ENCODE measurements around the gene AK9.

Gene AK9

DNA sequence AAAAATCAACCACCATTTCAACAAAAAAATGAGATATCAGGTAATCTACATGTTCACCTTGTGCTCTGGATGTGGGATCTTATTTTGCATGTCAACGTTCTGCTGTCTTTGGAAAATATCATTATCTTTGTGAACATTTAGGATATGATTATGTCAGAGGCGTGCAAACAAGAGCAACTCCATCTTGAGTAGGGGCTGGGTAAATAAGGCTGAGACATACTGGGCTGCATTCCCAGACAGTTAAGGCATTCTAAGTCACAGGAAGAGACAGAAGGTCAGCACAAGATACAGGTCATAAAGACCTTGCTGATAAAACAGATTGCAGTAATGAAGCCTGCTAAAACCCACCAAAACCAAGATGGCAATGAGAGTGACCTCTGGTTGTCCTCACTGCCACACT, 179.2 kb downstream of the AK9 start:
- TF ChIP-seq FOXP2 (optimal IDR thresholded peaks at IDR 0.05; ENCODE audit: control extremely low read depth, extremely low read length, insufficient read depth) (no peak), POLR2AphosphoS5 (IDR thresholded peaks at IDR 0.05; ENCODE audit: borderline replicate concordance, low read depth, low read length) (no peak), EZH2 (IDR thresholded peaks at IDR 0.05) (no peak)
- Histone ChIP-seq H3K36me3 (ENCODE audit: insufficient read depth, low read length) (no peaks in the 10 kb centered on the region), H3K9ac (ENCODE audit: insufficient read length) (no peak overlapping the region), H3K27ac (no peak overlapping the region), H3K9me3 (ENCODE audit: low read depth, low read length) (no peaks in the 10 kb centered on the region), H3K4me3 (no peak overlapping the region)
- DNase-seq (ENCODE audit: low read depth, low spot score): no peak

DNA sequence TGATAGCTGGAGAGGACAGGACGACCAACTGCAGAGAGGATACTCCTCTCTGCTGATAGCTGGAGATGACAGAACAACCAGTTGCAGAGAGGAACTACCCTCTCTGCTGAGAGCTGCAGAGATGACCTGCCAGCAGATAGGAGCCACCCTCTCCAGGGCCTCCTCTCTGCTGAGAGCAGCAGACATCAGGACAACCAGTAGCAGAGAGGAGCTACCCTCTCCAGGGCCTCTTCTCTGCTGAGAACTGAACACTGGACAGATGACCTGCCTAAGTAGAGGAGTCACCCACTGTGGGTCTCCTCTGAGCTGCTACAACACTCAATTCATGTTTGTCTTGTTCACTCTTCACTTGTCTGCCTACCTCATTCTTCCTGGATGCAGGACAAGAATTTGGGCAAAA, 180.6 kb downstream of the AK9 start:
- H3K36me3 ChIP-seq (ENCODE audit: insufficient read depth, low read length): no peaks in the 10 kb centered on the region
- no peak for DNase-seq (ENCODE audit: low read depth, low spot score)
- H3K9ac ChIP-seq (ENCODE audit: insufficient read length): no peak overlapping the region
- no peak overlapping the region for H3K4me3 ChIP-seq
- no peak overlapping the region for H3K27ac ChIP-seq
- no peak for TF ChIP-seq EZH2 (IDR thresholded peaks at IDR 0.05)
- no peak for TF ChIP-seq FOXP2 (optimal IDR thresholded peaks at IDR 0.05; ENCODE audit: control extremely low read depth, extremely low read length, insufficient read depth)
- no peak for TF ChIP-seq POLR2AphosphoS5 (IDR thresholded peaks at IDR 0.05; ENCODE audit: borderline replicate concordance, low read depth, low read length)
- H3K9me3 ChIP-seq (ENCODE audit: low read depth, low read length): no peaks in the 10 kb centered on the region

DNA sequence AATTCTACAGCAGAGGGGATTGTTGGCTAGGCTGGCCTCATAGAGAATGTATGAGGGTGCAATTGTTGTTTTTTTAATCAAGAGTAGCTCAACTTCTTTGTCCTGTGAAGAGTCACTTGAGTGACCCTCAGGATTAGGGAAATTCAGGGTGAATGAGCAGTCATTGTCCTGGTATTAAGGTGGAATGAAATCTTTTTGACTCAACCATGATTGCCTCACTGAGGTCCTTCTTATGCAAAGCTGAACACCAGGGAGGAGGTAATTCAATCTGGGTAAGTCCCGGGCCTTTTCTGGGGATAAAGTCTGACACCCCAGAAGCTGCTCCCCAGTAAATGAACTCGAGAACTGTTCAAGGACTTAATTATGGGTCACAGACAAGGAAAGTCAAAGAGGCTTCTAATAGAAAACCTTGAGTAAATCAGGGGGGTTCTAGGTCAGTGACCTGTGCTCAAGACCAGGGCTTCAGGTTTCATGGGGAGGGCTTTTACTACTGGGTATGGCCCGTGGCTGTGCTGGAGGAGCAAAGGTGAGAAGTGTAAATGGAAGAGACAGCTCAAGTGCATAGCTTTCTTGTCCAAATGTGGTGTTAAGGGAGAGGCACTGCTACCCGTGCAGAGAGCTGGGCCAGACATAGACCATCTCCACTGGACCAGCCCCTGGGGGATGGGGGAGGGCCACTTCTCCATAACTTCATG, 182.7 kb downstream of the AK9 start:
- H3K27ac ChIP-seq: no peak overlapping the region
- TF ChIP-seq EZH2 (IDR thresholded peaks at IDR 0.05) (no peak), FOXP2 (optimal IDR thresholded peaks at IDR 0.05; ENCODE audit: control extremely low read depth, extremely low read length, insufficient read depth) (no peak), POLR2AphosphoS5 (IDR thresholded peaks at IDR 0.05; ENCODE audit: borderline replicate concordance, low read depth, low read length) (no peak)
- H3K9ac ChIP-seq (ENCODE audit: insufficient read length): no peak overlapping the region
- H3K4me3 ChIP-seq: no peak overlapping the region
- no peaks in the 10 kb centered on the region for H3K9me3 ChIP-seq (ENCODE audit: low read depth, low read length)
- no peaks in the 10 kb centered on the region for H3K36me3 ChIP-seq (ENCODE audit: insufficient read depth, low read length)
- DNase-seq (ENCODE audit: low read depth, low spot score): no peak

DNA sequence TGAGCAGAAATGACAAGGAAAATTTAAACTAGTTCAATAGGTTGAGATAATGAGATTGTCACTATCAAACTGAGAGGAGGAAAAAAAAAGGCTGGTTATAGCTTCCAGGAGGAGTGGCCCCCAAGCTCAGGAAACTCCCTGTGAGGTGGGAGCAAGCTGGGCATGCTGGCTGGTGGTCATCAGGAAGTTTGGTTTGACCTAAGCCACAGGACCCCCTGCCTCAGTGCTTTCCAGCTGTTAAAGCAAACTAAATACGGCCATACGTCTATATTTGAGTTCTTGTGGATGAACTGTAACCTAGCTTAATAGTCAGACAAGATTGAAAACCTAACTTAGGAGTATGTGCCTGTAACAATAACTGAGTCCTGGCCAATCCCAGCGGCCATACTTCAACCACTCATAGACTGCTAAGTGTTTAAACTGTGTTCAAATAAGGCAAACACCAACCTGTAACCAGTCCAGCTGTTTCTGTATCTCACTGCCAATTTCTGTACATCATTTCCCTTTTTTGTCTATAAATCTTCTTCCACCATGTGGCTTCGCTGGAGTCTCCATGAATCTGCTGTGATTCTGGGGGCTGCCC, 183.4 kb downstream of the AK9 start:
- Histone ChIP-seq H3K9me3 (ENCODE audit: low read depth, low read length) (no peaks in the 10 kb centered on the region), H3K4me3 (no peak overlapping the region), H3K27ac (no peak overlapping the region), H3K9ac (ENCODE audit: insufficient read length) (no peak overlapping the region), H3K36me3 (ENCODE audit: insufficient read depth, low read length) (no peaks in the 10 kb centered on the region)
- TF ChIP-seq POLR2AphosphoS5 (IDR thresholded peaks at IDR 0.05; ENCODE audit: borderline replicate concordance, low read depth, low read length) (no peak), EZH2 (IDR thresholded peaks at IDR 0.05) (no peak), FOXP2 (optimal IDR thresholded peaks at IDR 0.05; ENCODE audit: control extremely low read depth, extremely low read length, insufficient read depth) (no peak)
- no peak for DNase-seq (ENCODE audit: low read depth, low spot score)

DNA sequence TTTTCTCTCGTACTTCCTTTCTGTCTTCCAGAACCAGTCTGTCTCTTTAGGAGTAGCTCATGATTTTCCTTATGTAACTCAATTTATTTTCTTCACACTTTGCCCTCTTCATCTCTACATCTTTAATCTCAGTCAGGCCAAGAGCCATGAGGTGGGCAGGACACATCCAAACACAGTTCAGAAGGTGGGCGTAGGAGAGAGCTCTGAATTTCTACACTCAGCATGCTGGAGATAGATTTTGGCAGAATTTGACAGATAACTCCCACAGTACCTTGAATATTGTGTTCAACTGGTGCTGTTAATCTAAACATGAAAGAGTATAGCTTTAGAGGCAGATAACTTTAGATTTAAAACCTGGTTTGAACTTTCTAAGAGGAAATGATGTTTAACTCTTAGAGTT, 184.2 kb downstream of the AK9 start:
- Histone ChIP-seq H3K9me3 (ENCODE audit: low read depth, low read length) (no peaks in the 10 kb centered on the region), H3K36me3 (ENCODE audit: insufficient read depth, low read length) (no peaks in the 10 kb centered on the region), H3K9ac (ENCODE audit: insufficient read length) (no peak overlapping the region), H3K27ac (no peak overlapping the region), H3K4me3 (no peak overlapping the region)
- DNase-seq (ENCODE audit: low read depth, low spot score): no peak
- TF ChIP-seq FOXP2 (optimal IDR thresholded peaks at IDR 0.05; ENCODE audit: control extremely low read depth, extremely low read length, insufficient read depth) (no peak), EZH2 (IDR thresholded peaks at IDR 0.05) (no peak), POLR2AphosphoS5 (IDR thresholded peaks at IDR 0.05; ENCODE audit: borderline replicate concordance, low read depth, low read length) (no peak)

DNA sequence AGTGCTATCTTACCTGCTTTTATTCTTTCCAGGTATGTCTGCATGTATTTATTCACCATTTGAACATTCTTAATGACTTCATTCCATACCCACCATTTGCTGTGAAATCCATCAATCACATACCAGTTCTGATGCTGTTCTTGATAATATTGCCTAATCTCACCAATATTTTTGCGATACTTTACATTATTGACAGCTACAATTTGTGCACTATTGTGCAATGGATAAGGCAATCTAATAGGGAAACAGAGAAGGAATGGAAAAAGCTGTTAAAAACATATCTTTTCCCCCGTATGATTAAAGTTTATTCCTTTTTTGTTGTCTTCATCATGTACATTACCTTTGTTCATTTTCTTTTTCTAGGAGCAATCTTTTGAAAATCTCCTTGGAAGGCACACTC, 184.7 kb downstream of the AK9 start:
- H3K36me3 ChIP-seq (ENCODE audit: insufficient read depth, low read length): no peaks in the 10 kb centered on the region
- DNase-seq (ENCODE audit: low read depth, low spot score): no peak
- H3K9ac ChIP-seq (ENCODE audit: insufficient read length): no peak overlapping the region
- TF ChIP-seq FOXP2 (optimal IDR thresholded peaks at IDR 0.05; ENCODE audit: control extremely low read depth, extremely low read length, insufficient read depth) (no peak), POLR2AphosphoS5 (IDR thresholded peaks at IDR 0.05; ENCODE audit: borderline replicate concordance, low read depth, low read length) (no peak), EZH2 (IDR thresholded peaks at IDR 0.05) (no peak)
- no peak overlapping the region for H3K27ac ChIP-seq
- no peaks in the 10 kb centered on the region for H3K9me3 ChIP-seq (ENCODE audit: low read depth, low read length)
- no peak overlapping the region for H3K4me3 ChIP-seq

DNA sequence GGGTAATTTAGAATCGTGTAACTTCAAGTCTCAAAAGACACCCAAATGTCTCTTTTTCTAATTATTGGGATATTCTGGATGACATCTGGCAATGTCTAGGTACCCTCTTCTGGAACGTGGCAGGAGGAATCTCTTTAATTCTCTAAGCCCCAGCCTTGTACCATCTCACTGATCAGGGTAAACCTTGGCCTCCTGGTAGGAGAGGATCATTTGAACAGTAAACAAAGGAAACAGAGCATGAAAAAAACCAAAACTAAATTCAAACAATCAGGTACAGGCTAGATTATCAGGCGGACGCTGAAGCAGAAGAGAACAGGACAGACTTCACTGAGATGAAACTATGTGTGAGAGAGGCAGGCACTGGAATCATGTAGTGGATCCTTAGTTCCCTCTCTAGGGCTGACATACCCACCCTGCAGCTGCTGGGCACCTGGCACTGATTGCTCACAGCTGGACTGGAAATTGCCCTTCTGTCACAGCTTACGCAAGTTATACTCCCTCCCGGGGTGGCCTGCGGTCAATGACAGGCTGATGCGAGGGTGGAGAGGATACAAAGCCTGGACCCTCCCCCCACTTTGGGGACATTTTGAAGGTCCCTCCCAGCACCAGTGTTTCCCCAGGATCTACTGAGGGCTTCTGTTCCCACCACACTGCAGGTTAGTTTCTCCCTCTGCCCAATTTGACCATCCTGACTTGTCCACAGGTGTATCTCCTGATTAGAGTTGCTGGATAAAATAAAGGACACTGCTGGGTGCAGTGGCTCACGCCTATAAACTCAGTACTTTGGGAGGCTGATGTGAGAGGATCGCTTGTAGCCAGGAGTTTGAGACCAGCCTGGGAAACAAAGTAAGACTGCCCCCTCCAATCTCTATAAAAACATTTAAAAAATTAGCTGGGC, 187.4 kb downstream of the AK9 start:
- no peak for DNase-seq (ENCODE audit: low read depth, low spot score)
- no peaks in the 10 kb centered on the region for H3K36me3 ChIP-seq (ENCODE audit: insufficient read depth, low read length)
- no peak overlapping the region for H3K4me3 ChIP-seq
- TF ChIP-seq EZH2 (IDR thresholded peaks at IDR 0.05) (no peak), FOXP2 (optimal IDR thresholded peaks at IDR 0.05; ENCODE audit: control extremely low read depth, extremely low read length, insufficient read depth) (no peak), POLR2AphosphoS5 (IDR thresholded peaks at IDR 0.05; ENCODE audit: borderline replicate concordance, low read depth, low read length) (no peak)
- no peaks in the 10 kb centered on the region for H3K9me3 ChIP-seq (ENCODE audit: low read depth, low read length)
- no peak overlapping the region for H3K9ac ChIP-seq (ENCODE audit: insufficient read length)
- no peak overlapping the region for H3K27ac ChIP-seq

DNA sequence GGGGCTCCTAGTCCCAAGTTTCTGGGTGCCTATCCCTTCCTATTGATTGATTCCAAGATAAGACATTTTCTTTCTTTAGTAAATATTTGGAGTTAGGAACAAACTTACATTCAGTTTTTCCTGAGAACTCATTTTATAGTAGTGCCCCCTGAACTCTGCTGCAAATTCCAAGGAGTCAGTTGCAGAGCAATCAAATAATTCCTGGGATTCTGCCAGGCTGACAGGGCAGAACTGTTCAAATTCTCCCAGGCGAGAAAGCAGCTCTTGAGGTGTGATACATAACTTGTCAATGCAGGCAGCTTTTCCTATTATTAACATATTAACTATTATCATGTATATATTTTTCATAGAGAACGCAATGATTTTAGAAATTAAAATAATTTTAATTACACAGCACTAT, 192.1 kb downstream of the AK9 start:
- Histone ChIP-seq H3K9ac (ENCODE audit: insufficient read length) (no peak overlapping the region), H3K4me3 (no peak overlapping the region), H3K9me3 (ENCODE audit: low read depth, low read length) (no peaks in the 10 kb centered on the region), H3K36me3 (ENCODE audit: insufficient read depth, low read length) (no peaks in the 10 kb centered on the region), H3K27ac (no peak overlapping the region)
- no peak for TF ChIP-seq FOXP2 (optimal IDR thresholded peaks at IDR 0.05; ENCODE audit: control extremely low read depth, extremely low read length, insufficient read depth)
- no peak for TF ChIP-seq POLR2AphosphoS5 (IDR thresholded peaks at IDR 0.05; ENCODE audit: borderline replicate concordance, low read depth, low read length)
- no peak for TF ChIP-seq EZH2 (IDR thresholded peaks at IDR 0.05)
- DNase-seq (ENCODE audit: low read depth, low spot score): no peak

All from SK-N-MC (cell line).